GM18507 (cell line): ENCODE data around the gene CCR5.

ENCODE experiments used
- DNase-seq: peaks from one replicate; pipeline ENCODE4 v3.0.0; 2011; ENCODE audit warnings: low read depth; ENCODE audit not compliant: insufficient read length; ENCODE audit errors: extremely low spot score
- FAIRE-seq: peaks from 2 replicates; lab custom pipeline; 2011; peaks lifted over from hg19 to GRCh38; lab: Jason Lieb, UNC

Gene CCR5

GRCh38 chr3:46356276-46356675, 14.5 kb upstream of the CCR5 start:
- FAIRE-seq (no peak), DNase-seq (no peak)

GRCh38 chr3:46356909-46357308, 13.8 kb upstream of the CCR5 start:
- no peak for FAIRE-seq

GRCh38 chr3:46358466-46358865, 12.3 kb upstream of the CCR5 start:
- DNase-seq (no peak), FAIRE-seq (no peak)

More at GRCh38 chr3:46356909-46357308, 13.8 kb upstream of the CCR5 start:
- no peak for DNase-seq

GRCh38 chr3:46359733-46360493, 10.8 kb upstream of the CCR5 start:
- DNase-seq (no peak), FAIRE-seq (peak; percentile 85)

- DNase-seq (no peak), FAIRE-seq (no peak)
Measured at GRCh38 chr3:46360907-46361306, 9.8 kb upstream of the CCR5 start.

- FAIRE-seq (peak; percentile 76), DNase-seq (no peak)
Measured at GRCh38 chr3:46361408-46362283, 9.1 kb upstream of the CCR5 start.

- no peak for DNase-seq
- FAIRE-seq: no peak
Measured at GRCh38 chr3:46365041-46365440, 5.7 kb upstream of the CCR5 start.

- FAIRE-seq: no peak
- DNase-seq: no peak
Measured at GRCh38 chr3:46365737-46366524, 4.8 kb upstream of the CCR5 start.

GRCh38 chr3:46367811-46368210, 2.9 kb upstream of the CCR5 start:
- FAIRE-seq (no peak), DNase-seq (no peak)

GRCh38 chr3:46368569-46368968, 2.2 kb upstream of the CCR5 start:
- FAIRE-seq (peak; percentile 89), DNase-seq (no peak)

GRCh38 chr3:46369151-46369550, 1.6 kb upstream of the CCR5 start:
- no peak for DNase-seq

GRCh38 chr3:46369675-46370132, 1.0 kb upstream of the CCR5 start:
- DNase-seq: no peak
- peak; percentile 62 for FAIRE-seq

More at GRCh38 chr3:46369151-46369550, 1.6 kb upstream of the CCR5 start:
- FAIRE-seq: no peak

GRCh38 chr3:46371519-46372340, 984 bp downstream of the CCR5 start:
- FAIRE-seq (no peak), DNase-seq (no peak)

GRCh38 chr3:46372492-46373359, 2.0 kb downstream of the CCR5 start:
- FAIRE-seq (peak; percentile 64), DNase-seq (no peak)

GRCh38 chr3:46374755-46375154, 4.0 kb downstream of the CCR5 start:
- FAIRE-seq: no peak
- DNase-seq: no peak

- no peak for DNase-seq
- FAIRE-seq: no peak
Measured at GRCh38 chr3:46375218-46375617, 4.5 kb downstream of the CCR5 start.

GRCh38 chr3:46375814-46376213, 5.1 kb downstream of the CCR5 start:
- DNase-seq (no peak), FAIRE-seq (no peak)

GRCh38 chr3:46378426-46378942, 7.7 kb downstream of the CCR5 start:
- DNase-seq: no peak
- peak; percentile 83 for FAIRE-seq
